AG09319 (cell line): ENCODE measurements around the gene FBXL5.
"Not testable (repeated sequence)": the region's sequence is repeated elsewhere in the genome, so short reads cannot be mapped to it uniquely, and the experiment has no call there.

Source experiments
- DNase-seq: peaks from one replicate; pipeline ENCODE4 v3.0.0-alpha.2; 2010; ENCODE audit warnings: low read depth; ENCODE audit errors: extremely low read depth
- TF ChIP-seq, protein P1 (sequence below): IDR thresholded peaks from 2 replicates; pipeline ENCODE4 v1.5.1; 2011; ENCODE audit warnings: low read depth, mild to moderate bottlenecking, inconsistent platforms, low read length, moderate library complexity

The FBXL5 gene

DNA sequence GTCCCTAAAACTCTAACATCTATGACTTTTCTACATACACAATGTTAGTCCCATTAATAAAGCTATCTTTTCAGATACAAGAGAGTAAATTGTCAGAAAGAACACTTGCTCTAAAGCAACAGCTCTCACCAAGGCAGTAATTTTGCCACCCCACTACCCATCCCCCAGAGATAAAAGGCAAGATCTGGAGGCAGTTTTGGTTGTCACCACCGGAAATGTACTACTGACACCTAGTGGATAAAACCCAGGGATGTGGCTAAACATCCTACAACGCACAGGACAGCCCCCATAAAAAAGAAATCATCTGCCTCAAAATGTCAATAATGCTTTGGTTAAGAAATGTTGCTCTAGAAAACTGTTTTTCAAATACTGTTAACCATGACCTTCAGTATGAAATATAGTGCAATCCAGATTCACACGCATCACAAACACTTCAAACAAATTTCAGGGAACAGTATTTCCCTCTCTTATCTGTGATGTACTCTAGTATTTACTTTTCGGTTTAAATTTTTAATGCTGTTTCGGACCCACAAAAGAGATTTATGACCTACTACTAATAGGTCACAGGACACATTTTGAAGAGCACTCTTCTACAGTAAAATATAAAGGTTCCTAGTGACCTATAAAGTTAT, 5.1 kb downstream of the FBXL5 start:
- no peak for DNase-seq
- TF ChIP-seq, protein P1, sequence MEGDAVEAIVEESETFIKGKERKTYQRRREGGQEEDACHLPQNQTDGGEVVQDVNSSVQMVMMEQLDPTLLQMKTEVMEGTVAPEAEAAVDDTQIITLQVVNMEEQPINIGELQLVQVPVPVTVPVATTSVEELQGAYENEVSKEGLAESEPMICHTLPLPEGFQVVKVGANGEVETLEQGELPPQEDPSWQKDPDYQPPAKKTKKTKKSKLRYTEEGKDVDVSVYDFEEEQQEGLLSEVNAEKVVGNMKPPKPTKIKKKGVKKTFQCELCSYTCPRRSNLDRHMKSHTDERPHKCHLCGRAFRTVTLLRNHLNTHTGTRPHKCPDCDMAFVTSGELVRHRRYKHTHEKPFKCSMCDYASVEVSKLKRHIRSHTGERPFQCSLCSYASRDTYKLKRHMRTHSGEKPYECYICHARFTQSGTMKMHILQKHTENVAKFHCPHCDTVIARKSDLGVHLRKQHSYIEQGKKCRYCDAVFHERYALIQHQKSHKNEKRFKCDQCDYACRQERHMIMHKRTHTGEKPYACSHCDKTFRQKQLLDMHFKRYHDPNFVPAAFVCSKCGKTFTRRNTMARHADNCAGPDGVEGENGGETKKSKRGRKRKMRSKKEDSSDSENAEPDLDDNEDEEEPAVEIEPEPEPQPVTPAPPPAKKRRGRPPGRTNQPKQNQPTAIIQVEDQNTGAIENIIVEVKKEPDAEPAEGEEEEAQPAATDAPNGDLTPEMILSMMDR: peak; percentile 56

DNA sequence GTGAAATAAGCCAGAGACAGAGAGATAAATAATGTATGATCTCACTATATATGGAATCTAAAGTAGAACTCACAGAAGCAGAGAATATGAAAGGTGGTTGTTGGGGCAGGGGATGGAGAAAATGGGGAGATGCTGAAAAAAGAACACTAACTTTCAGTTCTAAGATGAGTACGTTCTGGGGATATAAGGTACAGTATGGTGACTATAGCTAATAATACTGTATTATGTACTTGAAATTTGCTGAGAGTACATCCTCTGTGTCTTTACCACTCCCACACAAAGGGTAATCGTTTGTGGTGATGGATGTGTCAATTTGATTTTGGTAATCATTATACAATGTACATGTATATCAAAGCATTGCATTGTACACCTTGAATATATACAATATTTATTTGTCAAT, 6.6 kb downstream of the FBXL5 start:
- TF ChIP-seq, protein P1: no peak
- no peak for DNase-seq

DNA sequence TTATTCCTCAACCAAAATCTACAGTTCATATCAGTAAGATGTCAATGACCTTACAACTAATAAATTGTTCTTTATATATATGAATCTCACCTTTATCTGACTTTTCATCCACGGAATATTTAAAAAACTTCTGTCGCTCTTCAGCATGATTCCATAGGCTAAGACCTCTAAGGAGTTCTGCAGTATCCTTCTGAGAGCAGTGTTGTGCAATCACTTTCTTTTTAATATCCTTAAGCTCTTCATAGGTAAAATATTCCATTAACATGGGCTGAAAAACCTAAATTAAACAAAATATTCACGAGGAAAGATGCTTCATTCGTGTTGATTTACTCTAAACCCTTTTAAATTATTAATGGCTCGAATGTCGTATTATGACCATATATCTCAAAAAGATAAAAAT, 16.7 kb downstream of the FBXL5 start:
- DNase-seq: no peak
- TF ChIP-seq, protein P1: no peak

DNA sequence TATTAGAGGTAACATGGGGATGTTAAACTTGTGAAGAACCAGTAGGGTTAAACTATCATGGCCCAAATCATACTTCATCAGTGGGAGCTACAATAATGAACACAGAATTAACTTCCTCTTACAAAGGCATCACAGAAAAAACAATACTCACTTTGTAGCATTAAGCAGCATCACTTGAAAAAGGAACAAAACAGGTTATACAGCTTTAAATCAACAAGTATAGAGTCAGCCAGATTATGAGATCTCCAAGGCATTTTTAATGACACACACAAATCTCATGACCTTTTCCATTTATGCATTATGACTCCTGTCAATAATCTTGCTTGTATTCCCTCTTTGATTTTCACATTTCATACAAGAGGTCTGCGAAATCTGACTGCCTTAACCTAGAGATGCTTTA, 18.3 kb downstream of the FBXL5 start:
- DNase-seq: no peak

DNA sequence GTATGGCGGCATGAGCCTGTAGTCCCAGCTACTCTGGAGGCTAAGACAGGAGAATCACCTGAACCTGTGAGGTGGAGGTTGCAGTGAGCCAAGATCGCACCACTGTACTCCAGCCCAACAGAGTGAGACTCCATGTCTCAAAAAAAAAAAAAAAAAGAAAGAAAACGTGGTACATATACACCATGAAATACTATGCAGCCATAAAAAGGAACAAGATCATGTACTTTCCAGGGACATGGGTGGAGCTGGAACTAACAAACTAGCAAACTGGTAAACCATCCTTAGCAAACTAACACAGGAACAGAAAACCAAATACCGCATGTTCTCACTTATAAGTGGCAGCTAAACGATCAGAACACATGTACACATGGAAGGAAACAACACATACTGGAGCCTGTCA, 37.8 kb downstream of the FBXL5 start:
- not testable (repeated sequence) for DNase-seq

More for the DNA sequence above, 18.3 kb downstream of the FBXL5 start:
- TF ChIP-seq, protein P1: no peak

DNA sequence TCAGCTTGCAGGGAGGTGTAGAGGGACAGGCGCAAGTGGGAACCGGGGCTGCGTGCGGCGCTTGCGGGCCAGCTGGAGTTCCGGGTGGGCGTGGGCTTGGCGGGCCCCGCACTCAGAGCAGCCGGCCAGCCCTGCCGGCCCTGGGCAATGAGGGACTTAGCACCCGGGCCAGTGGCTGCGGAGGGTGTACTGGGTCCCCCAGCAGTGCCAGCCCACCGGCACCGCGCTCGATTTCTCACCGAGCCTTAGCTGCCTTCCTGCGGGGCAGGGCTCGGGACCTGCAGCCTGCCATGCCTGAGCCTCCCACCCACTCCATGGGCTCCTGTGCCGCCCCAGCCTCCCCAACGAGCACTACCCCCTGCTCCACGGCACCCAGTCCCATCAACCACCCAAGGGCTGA, 40.3 kb downstream of the FBXL5 start:
- not testable (repeated sequence) for DNase-seq

DNA sequence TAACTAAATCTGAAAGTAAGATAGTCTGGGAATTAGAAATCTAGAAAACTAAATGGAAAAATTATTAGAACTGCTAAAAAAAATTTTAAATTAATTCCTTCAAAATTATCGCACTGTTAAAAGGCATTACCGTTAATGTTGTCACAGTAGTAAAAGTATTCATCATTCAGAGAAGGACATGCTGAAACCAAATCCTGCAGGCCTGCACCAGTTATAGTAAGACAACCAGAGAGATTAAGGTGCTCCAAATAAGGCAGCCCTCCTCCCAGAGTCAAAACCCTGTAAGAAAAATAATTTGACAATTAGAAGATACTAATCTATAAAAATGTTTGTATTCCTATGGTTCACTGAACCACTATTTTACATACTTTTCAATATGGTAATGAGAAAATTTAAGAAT, 43.0 kb downstream of the FBXL5 start:
- DNase-seq: no peak
- TF ChIP-seq, protein P1: no peak

DNA sequence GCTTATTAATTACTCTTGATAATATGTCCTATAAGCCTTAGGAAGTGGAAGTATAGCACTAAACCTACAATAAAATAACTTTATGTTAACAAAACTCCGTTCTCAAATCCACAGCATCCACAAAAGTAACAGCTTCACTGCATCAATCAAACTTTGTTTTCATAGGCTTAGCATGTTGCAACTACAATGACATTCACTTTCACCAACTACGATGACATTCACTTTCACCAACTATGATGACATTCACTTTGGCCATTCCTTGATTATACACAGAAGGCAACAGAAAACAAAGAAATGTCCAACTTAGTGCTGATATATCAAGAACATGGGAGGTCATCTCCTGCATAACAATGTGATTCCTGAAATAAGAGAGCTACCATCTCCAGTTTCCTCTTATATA, 44.3 kb downstream of the FBXL5 start:
- TF ChIP-seq, protein P1: no peak
- DNase-seq: no peak
